Activated CD4-positive, alpha-beta T cell treated with anti-CD3 and anti-CD28 coated beads, Interleukin-2, amount 50 U/mL, for 48 hours (primary cell): ENCODE results near the gene ATP6V1B1.

ENCODE experiments used
- DNase-seq, 2 experiments: peaks; one replicate each; pipeline ENCODE4 v3.0.0-alpha.2; 2020

The ATP6V1B1 gene

DNA sequence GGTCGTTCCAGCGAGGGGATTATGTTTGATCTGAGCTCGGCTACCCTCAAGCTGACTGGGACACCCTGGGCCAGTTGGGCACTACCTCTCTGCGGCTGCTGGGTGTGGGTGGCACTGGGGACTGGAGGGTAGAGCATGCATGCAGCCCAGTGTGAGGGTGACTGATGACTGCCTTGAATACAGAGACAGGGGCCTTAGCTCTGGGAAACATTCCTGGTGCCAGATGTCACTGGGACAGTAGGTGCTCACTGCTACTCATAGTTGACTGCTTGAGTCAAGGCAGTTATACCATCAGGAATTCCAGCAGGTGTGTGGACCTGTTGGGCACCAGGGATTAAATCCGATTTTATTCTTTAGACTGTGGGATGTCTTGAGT is 33.6 kb upstream of the ATP6V1B1 start:
- DNase-seq: no peak

DNA sequence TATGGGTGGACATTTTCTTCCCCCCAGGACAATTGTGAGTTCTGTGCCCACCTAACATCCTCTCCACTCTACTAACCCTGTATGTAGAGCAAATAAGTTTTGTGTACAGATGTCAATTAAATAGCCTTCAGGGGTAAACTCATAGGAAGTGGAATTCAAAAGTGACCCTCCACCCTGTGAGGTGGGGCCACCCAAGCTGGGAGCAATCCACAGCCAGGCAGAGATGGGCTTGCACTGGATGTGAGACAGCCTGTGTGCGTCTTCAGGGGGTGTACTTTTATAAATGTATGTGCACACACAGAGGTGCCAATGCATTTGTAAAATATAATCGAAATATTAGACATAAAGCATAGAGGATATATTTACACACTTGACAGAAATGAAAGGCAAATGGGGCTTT is 33.1 kb upstream of the ATP6V1B1 start:
- no peak for DNase-seq

DNA sequence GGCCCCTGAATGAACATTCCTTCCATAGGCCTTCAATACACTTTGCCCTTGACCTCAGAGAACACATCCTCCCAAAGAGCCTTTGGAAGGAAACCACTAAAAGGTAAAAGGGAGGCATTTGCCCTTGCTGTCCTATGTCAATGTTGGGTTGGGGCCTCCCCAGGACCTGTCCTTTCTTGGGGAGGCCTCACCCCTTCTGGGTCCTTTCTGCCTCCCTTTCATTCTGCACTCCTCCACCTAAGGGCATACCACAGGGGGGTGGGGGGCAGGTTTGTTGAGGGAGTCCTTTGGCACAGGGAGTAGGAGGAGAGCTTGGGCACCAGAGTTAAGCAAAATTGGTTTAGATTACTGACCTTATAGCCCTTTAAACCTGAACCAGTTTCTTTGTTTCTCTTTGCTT is 32.5 kb upstream of the ATP6V1B1 start:
- DNase-seq: no peak

DNA sequence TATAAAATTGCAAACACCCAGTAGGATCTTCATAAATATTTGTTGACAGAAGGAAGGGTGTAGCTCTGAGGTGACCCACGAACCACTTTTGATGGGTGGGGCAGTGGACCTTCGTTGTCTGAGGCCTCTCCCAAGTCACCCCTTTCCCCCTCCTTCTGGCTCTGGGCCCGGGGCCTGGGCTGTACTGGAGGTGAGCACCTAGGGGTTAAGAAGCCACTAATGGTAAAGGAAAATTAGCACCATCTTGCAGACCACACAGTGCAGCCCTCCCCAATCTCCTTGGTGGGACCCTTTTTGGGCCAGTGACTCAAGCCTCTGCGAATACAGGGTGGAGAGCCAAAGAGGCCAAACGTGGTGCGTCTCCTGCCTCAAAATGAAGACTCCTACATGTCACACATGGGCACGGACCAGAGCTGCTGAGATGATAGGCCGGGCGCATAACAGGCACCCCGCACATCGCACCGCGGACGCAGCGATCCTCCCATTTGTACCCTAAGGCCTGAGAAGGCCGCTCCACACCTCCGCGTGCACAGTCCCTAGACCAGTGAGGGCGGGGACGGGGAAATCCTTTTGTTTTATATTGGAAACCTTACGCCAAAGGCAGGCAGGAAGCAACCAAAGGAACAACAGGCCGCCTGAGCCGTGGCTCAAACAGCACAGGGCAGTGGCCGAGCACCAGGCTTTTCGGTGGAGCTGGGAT is 31.9 kb upstream of the ATP6V1B1 start:
- DNase-seq: no peak

DNA sequence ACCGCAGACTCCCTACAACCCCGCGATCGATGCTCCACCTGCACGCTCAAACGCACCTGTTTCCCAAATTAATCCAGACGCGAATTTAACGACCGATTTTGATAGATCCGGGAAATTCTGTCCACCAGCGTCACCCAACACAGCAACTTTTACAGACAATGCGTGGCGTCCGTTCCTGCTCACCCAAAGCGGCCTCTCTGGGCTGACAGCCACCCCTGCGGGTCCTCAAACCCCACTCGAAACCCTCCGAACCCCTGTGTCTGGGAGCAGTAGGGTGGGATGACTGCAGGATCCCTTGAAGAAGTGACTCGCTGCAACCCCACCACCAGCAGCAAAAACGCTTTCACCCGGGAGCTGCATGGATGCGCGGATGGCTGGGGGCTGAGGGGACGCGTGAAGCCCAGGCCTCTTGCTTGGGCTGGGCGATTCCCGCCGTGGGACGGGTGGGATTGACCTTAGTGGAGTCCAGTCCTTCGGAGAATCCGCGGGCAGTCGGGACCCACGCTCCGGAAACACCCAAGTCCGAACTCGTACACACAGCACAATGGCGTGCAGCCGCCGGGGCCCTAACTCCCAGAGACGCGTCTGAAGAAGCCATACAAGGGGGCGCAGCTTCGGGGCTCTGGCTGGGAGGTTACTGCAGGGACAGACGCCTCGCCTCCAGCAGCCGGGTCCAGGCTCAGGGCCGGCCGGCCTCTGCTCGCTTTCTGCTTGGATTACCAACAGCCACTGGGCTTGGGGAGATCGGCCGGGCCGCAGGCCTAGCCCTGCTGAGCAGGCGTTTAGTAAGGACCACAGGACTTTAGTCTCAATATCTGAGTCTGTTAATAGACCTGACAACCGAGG is 31.1 kb upstream of the ATP6V1B1 start:
- DNase-seq: no peak

DNA sequence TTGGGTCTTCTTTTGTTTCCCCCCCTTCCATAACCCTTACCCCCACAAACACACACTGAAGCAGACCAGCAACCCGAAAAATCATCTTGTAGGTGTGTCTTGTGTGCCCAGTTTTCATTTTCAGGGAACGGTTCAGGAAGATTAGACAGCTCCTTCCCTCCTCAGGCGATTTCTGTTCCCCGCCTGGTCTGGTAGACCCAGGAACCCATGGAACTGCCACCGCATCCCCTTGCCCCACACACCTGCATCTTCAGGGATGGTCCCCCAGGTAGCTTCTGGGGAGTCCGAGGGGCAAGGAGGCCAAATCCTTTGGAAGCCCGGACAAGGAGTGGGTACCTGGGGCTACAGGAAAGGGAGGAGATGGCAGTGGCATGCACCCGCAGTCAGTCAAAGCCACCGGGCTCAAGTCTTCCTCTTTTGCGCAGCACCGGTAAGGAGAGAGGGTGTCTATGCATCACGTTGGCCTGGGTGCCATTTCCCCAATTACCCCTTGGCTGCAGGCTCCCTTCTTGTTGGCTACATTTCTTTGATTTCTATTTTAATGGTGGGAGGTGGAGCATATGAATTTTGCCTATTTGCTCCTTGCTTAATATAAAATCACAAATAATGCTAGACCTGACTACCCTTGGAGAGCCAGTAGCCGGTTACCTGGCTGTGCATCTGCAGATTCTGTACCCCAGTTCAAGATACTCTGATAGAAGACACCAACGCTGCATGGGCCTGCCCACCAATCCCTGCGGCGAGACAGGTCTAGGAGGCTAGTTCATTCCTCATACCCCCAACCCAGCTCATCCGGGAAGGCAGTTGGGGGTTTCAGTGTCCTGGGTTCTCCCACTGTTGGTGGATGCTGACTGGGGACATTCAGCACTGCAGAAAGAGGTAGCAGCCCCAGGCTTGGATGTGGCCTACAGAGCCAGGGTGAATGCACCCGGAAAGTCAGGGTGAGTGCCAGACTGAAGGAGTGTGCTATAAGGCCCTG is 30.0 kb upstream of the ATP6V1B1 start:
- DNase-seq: no peak

DNA sequence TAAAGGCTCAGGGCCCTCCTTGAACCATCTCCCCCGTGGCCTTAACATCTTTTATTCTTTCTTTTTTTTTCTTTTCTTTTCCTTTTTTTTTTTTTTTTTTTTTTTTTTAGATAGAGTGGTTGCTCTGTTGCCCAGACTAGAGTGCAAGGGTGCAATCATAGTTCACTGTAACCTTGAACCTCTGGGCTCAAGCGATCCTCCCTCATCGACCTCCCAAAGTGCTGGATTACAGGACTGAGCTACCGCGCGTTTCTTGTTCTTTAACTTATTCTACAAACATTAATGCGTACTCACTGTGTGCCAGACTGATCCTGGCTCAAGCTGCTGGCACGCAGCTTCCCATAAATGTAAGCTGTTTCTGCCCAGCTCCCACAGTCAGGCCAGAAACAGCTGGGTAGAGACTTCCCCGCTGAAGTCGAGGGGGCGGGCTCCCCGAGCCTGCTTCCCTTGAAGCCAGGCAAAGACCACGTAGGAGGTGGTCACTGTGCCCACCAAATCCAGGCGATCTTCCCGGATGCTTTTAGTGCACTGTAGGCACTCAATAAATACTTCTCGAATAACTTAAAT is 29.2 kb upstream of the ATP6V1B1 start:
- DNase-seq: no peak

DNA sequence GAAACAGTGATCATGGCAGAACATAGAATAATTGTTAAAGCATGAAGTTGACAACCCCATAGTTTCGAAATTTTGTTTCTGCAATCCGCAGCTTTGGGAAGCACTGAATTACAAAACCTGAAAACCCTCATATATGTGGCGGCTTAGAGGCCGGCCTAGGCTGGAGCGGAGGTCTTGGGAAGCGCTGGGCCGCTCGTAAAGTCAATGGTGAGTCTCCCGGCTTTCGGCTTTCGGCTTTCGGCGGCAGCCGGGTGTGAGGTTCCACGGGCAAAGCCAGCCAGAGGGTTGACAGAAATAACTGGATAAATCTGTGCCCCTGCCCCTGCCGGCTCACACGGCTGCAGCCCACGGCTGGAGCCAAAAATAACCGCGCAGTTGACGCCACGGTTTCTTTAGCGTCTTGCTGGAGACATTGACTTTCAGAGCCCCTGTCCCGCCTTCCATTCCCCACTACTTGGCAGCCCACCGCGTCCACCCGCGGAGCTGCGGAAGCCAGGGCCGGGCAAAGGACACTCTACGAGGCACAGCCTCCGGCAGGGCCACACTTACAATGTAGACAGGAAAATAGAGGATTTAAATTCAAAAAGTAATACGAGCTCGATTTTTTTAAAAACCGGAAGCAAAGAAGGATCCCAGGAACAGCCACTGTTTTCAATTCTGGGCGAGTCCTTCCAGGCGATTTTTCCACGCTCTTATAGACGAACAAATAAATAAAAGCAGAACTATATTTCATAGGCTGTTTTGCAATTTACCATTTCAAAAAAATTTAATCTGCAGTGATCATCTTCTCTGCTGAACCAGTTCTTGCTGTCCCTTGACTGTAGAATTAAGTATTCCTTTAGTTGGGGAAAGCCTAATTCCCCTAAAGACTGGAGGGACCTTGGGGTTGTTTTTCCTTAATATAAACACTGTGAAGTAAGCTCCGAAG is 28.3 kb upstream of the ATP6V1B1 start:
- DNase-seq: no peak

DNA sequence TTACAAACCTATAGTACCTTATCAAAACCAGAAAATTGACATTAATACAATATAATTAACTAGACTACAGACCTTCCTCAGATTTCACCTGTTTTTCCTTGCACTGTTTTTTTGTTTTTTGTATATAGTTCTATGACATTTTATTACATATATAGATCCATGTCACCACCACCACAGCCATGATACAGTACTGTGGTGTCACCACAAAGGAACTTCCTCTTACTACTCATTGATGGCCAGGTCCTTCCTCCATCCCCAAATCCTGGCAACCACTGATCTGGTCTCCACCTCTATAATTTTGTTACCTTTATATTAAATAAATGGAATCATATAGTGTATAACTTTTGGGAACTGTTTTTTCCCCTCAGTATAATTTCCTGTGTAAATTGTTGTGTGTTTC is 19.4 kb upstream of the ATP6V1B1 start:
- DNase-seq: no peak

DNA sequence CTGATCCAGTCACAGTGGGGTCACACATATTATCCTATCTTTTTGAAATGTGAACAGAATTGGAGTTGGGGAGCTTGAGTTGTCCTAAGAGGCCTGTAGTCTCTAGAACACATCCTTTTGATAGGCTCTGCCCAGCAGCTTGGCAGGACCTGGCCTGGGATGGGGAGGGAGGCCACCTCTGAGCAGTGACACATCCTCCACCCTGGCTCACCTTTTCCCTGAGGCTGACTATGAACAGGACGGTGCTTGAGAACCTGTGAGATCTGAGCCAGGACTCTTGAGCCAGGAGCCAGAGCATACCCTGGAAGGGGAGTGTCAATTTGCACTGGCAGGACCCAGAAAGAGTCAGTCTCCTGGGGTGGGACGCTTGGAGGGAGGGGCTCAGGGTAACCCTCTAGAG is 17.7 kb upstream of the ATP6V1B1 start:
- DNase-seq: no peak

DNA sequence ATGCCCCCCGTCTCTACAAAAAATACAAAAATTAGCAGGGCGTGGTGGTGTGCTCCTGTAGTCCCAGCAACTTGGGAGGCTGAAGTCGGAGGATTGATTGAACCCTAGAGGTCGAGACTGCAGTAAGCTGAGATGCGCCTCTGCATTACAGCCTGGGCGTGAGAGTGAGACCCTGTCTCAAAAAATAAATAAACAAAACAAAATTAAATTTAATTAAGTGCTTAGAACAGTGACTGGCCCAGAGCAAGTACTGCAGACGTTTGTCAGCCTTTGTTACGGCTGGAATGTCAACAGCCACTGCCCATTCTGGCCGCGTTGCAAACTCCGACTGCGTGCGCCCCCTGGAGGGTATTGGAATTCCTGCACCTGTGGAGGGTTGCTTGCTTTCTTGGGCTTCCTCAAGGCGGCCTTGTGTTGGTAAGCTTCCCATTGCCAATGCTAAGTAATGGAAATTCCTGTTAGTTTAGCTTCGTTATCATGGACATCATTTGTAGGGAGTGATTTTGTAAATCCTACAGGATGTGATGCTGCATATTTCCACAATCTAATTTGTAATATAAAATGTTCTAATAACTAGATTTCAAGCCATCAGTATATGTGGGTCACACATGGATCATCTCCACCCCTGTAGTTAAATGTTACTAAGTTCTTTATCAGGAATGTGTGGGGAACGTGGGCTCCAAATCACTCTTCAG is 15.9 kb upstream of the ATP6V1B1 start:
- peak; percentile 85 to 88 for DNase-seq

DNA sequence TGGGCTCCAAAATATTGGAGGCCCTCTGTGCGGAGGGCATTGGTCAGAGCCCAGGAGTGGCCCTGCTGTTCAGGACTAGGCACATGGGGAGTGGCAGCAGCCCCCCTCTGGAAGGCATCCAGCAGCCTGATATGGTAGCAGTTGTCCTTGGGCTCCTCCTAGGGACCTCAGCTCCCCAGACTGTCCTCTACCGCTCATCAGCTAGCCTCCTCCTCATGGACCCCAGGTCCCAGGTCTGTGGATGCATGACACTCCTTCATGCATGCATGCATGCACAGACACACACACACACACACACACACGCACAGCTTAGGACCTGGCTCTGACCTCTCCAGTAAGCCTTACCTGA is 15.4 kb upstream of the ATP6V1B1 start:
- no peak for DNase-seq

DNA sequence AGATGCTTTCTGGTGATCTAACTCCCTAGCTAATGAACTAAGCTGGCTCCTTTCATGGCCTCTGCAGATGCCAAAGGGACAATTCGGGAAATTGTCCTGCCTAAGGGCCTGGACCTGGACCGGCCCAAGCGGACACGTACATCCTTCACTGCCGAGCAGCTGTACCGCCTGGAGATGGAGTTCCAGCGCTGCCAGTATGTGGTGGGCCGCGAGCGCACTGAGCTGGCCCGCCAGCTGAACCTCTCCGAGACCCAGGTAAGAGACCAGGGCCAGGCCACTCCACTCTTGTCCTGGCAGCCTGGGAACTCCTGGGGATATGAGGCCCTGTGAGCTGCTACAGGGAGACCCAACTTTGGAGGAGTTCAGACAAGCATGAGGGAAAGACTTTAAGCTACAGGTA is 14.7 kb upstream of the ATP6V1B1 start:
- no peak for DNase-seq

DNA sequence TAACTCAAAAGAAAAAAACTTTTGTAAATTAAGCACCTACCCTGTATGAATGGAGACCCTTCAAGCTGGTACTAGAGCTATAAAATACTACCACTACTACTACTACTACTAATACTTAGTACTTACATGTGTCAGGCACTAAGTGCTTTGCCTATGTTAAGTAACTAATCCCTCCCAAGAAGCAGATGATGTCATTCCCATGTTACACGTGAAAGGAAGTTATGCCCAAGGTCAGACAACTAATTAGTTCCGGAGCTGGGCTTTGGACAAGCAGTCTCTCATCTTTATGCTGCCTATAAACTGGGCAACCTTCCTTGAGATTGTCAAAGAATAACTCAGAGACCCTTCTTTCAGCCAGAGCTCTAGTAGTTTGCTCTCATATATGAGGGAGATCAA is 13.9 kb upstream of the ATP6V1B1 start:
- DNase-seq: no peak

DNA sequence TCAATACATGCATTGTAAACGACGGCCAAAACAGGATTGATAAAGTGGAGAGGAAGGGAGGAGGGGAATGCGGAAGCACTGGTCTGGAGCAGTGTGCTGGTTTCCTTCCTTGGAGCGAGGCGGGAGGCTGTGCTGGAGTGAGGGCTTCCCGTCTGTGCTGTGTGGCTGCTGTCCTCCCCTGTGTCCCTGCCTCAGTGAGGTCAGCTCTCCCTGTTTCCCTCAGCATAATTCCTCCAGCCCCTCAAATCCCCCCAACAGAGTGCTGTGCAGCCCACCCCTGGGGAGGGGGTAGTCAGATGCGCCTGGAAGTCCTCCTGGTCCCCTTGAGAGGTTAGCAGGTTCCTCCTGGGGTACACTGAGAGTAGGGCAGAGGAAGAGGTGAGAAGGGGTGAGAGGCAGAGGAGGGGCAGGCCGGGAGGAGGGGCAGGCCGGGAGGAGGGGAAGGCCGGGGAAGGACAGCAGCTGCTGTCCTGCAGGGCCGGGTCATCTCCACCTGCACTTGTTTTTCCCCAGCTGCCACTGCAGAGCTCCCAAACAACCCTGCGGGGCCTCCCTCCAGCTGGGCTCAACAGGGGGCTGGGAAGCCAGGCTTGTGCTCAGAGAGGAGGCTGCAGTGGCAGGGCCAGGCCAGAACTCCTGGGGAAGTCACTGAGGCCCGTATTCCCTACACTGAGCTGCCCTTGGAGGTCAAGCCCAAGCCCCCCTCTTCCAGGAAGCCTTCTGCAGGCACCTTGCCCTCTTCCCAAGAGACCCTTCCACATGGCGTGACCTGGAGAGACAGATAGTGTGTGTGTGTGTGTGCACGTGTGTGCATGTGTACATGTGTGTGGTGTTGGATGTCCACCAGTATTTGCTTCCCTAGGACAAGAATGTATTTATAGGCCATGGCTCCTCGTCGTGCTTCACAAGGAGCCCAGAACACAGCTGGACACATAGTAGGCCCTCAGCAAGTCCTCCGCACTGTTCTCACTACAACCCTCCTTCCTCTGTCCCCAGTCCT is 13.2 kb upstream of the ATP6V1B1 start:
- no peak for DNase-seq

DNA sequence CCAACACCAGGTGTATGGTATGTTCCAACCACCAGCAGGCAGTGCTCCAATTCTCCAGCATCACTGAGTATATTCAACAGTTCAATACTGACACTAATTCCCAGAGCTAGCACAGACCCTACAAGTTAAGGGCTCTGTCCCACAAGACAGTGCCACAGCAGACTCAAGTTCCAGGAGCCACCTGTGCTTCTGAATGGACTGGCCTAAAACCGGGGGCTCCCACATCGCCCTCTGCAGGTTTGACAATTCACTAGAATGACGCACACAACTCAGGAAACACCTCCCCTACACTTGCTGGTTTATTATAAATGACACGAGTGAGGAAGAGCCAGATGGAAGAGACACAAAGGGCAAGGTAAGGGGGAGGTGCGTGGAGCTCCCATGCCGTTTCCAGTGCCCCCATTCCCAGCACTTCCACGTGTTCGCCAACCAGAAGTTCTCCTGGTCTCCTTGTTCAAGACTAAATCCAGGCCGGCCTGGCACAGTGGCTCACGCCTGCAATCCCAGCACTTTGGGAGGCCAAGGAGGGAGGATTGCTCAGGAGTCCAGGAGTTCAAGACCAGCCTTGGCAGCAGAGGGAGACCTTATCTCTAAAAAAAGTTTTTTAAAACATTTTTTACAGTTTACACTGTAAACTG is 12.2 kb upstream of the ATP6V1B1 start:
- DNase-seq: no peak

DNA sequence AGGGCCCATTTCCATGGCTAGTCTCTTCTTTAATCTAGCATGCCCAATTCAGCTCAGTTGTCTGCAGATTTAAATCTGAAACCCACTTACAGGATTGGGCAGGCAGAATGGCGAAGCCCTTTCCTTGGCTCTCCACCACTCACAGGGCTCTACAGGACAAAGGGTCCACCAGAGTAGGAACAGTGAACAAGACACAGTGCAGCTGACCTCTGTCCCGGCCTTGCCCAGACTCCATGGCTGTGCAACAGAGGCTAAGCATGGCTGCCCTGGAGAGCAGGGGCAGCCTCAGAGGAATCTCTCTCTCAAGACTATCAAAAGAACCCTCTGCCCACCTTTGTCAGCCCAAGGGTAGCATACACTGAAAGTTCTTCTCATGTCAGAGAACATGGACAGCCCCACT is 9.7 kb upstream of the ATP6V1B1 start:
- no peak for DNase-seq

DNA sequence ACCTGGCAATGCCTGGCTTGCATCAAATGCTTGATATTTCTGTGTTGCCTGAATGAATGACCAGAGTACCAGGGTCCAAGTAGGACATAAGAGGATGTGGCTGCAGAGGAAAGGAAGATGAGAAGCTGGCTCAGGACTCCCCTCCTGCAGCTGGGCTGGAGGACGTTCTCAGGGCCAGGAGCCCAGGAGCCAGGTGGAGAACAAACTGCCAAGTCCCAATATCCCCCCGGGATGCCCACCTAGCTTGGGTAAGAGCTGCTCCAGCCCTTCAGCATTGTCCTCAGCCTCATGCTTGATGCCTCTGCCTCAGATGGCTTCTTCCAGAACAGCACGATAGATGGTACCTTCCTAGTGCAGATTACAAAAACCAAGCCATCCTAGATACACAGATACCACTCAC is 8.6 kb upstream of the ATP6V1B1 start:
- DNase-seq: no peak

DNA sequence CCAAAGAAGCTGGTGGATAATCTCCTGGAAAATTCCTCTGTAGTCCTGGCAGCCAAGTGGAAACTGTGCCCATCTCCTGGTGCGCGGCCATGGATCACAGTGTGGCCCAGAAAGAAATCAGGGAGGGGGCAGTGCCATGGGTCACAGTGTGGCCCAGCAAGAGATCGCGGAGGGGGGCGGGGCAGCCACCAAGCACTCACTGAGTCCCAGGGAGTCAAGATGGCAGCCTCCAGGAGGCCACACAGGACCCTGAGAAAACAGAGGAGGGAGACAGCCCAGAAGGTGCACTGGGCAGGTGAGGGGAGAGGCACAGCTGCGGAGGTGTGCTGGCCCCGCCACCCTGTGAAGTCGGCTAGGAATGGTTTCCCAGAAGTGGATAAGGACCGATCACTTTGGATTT is 8.1 kb upstream of the ATP6V1B1 start:
- DNase-seq: no peak

DNA sequence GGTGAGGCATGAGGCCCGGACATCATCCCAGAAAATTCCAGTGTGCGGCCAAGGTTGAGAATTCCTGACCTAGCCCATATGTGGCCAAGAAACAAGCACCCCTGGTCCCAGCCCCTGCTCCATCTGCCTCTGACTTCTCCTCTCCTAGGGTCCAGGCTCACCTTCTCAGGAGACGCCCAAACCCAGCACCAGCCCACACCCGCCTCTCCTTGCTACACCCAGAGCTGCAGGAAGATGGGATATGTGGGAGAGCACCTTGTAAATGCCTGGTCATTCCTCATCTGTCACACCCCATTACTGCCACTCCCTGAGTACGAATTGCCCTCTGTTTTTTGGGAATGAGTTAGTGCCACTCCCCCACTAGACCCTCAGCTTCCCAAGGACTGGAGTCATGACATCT is 7.3 kb upstream of the ATP6V1B1 start:
- DNase-seq: no peak
